Measurements from ENCODE around the gene CENPA. TPM values are rescaled to one million over a fixed set of nuclear protein-coding genes. Genes with fewer than 3 reads are reported as not detected.
A peak's percentile ranks its signal among the peaks of the same experiment; 100 is the strongest.
"Not testable (repeated sequence)": the region's sequence is repeated elsewhere in the genome, so short reads cannot be mapped to it uniquely, and the experiment has no call there.

CENPA gene
- total RNA-seq, 1 donor from 2014 or later: not detected

DNA sequence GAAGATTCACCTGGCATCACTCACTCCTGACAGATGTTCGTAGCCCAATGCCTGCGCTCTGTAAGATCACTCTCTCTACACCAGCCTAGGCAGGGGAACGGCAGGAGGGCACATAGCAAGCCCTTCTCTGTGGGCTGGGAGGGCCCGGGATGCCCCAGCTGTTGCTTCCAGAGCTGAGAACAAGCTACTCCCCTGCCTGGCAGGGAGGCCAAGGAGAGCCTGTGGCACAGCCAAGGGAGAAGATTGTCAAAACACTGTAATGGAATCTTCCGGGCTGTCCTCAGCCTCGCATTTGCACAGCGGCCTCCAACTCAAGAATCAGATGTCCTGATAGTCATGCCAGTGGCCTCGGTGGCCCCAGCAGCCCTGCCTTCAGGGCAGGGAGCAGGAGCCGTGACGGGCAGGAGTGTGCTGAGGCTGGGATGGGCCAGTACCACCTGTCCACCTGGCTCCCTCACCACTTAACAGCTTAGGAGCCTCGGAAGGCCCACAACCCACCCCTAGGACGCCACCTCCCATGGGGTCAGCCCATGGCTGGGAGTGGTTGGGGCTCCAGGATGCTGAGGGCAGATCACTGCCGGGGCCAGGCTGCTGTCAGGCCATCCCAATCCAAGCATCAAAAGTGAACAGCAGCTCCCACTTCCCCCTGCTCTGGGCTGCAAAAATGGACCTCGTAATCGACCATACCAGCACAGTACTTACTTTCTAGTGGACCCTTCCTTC, 43.6 kb upstream of the CENPA start:
- H3K36me3 ChIP-seq (ENCODE audit: control insufficient read depth, insufficient read depth, low read length): no peaks in the 10 kb centered on the region

GRCh38 chr2:26743852-26744251, 42.0 kb upstream of the CENPA start:
- no peak for TF ChIP-seq CTCF (IDR thresholded peaks at IDR 0.05; ENCODE audit: insufficient read depth, low read length, severe bottlenecking)
- no peak for FAIRE-seq
- H3K36me3 ChIP-seq (ENCODE audit: control insufficient read depth, insufficient read depth, low read length): no peaks in the 10 kb centered on the region

More for the DNA sequence above, 43.6 kb upstream of the CENPA start:
- FAIRE-seq: no peak
- TF ChIP-seq CTCF (IDR thresholded peaks at IDR 0.05; ENCODE audit: insufficient read depth, low read length, severe bottlenecking): no peak
- no peak for DNase-seq (ENCODE audit: low read depth)
- no peak overlapping the region for H3K4me3 ChIP-seq (ENCODE audit: low read depth, low read length)
- no peaks in the 10 kb centered on the region for H3K27me3 ChIP-seq (ENCODE audit: control insufficient read depth, insufficient read depth, low read length)

GRCh38 chr2:26744953-26745352, 40.9 kb upstream of the CENPA start:
- FAIRE-seq: no peak

More at GRCh38 chr2:26743852-26744251, 42.0 kb upstream of the CENPA start:
- Histone ChIP-seq H3K4me3 (ENCODE audit: low read depth, low read length) (no peak overlapping the region), H3K27me3 (ENCODE audit: control insufficient read depth, insufficient read depth, low read length) (no peaks in the 10 kb centered on the region)
- no peak for DNase-seq (ENCODE audit: low read depth)

DNA sequence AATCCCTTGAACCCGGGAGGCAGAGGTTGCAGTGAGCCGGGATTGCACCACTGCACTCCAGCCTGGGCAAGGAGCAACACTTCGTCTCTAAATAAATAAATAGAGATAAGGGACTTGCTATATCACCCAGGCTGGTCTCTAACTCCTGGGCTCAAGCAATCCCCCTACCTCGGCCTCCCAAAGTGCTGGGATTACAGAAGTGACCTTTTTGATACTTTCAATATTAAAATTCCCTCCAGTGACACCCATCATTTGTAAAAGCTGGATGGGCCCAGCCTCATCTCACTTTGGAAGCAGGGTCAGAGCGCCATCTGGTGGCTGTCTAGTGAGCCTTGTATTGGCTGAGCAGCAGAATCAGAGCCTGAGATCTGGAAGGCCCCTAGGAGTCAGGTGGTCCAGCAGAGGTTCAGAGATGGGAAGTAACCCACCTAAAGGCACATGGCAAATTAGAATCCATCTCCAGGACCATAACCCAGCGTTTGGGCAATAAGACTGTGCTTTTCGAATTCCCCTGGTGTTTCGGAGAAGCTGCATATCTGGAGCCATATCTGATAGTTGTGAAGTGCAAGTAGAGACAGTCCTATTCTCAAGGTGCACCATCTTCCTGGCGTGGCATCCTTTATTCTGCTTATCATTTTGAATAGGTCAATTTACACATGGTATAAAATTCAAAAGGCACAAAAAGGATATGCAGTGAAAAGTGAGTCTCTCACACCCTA, 40.1 kb upstream of the CENPA start:
- Histone ChIP-seq H3K36me3 (ENCODE audit: control insufficient read depth, insufficient read depth, low read length) (no peaks in the 10 kb centered on the region), H3K4me3 (ENCODE audit: low read depth, low read length) (no peak overlapping the region), H3K27me3 (ENCODE audit: control insufficient read depth, insufficient read depth, low read length) (no peaks in the 10 kb centered on the region)
- TF ChIP-seq CTCF (IDR thresholded peaks at IDR 0.05; ENCODE audit: insufficient read depth, low read length, severe bottlenecking): peak; percentile 91
- DNase-seq (ENCODE audit: low read depth): peak; percentile 58
- FAIRE-seq: no peak

More at GRCh38 chr2:26744953-26745352, 40.9 kb upstream of the CENPA start:
- TF ChIP-seq CTCF (IDR thresholded peaks at IDR 0.05; ENCODE audit: insufficient read depth, low read length, severe bottlenecking): no peak
- Histone ChIP-seq H3K4me3 (ENCODE audit: low read depth, low read length) (no peak overlapping the region), H3K27me3 (ENCODE audit: control insufficient read depth, insufficient read depth, low read length) (no peaks in the 10 kb centered on the region), H3K36me3 (ENCODE audit: control insufficient read depth, insufficient read depth, low read length) (no peaks in the 10 kb centered on the region)
- DNase-seq (ENCODE audit: low read depth): no peak

DNA sequence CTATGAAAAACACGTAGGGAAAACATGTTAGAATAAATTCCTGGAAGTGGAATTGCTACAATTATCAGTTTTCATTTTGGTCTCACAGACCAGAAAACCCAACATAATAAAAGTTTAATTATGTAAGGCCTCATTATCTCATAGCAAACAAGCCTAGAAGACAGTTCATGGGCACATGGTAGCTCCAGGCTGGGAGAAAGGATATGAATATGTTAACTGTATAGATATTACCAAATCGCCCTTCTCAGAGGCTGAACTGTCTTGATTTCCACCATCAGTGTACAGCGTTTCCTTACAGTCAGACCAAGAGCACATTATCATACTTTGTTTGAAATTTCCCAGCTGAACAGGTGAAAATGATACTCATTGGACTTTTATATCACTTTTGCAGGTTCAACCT, 38.9 kb upstream of the CENPA start:
- FAIRE-seq: no peak
- TF ChIP-seq CTCF (IDR thresholded peaks at IDR 0.05; ENCODE audit: insufficient read depth, low read length, severe bottlenecking): no peak
- H3K36me3 ChIP-seq (ENCODE audit: control insufficient read depth, insufficient read depth, low read length): no peaks in the 10 kb centered on the region
- no peaks in the 10 kb centered on the region for H3K27me3 ChIP-seq (ENCODE audit: control insufficient read depth, insufficient read depth, low read length)
- no peak overlapping the region for H3K4me3 ChIP-seq (ENCODE audit: low read depth, low read length)
- DNase-seq (ENCODE audit: low read depth): no peak

DNA sequence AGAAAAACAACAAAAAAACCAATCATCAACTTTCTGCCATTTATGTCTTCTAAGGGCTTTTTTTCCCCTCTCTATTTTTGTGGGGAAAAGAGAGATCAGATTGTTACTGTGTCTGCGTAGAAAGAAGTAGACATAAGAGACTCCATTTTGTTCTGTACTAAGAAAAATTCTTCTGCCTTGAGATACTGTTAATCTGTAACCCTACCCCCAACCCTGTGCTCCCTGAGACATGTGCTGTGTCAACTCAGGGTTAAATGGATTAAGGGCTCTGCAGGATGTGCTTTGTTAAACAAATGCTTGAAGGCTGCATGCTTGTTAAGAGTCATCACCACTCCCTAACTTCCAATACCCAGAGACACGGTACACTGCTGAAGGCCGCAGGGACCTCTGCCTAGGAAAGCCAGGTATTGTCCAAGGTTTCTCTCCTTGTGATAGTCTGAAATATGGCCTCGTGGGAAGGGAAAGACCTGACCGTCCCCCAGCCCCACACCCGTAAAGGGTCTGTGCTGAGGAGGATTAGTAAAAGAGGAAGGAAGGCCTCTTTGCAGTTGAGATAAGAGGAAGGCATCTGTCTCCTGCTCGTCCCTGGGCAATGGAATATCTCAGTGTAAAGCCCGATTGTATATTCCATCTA, 36.0 kb upstream of the CENPA start:
- H3K36me3 ChIP-seq (ENCODE audit: control insufficient read depth, insufficient read depth, low read length); FAIRE-seq; H3K27me3 ChIP-seq (ENCODE audit: control insufficient read depth, insufficient read depth, low read length); H3K4me3 ChIP-seq (ENCODE audit: low read depth, low read length): not testable (repeated sequence)
- DNase-seq (ENCODE audit: low read depth): peak; percentile 31

- H3K4me3 ChIP-seq (ENCODE audit: low read depth, low read length); H3K36me3 ChIP-seq (ENCODE audit: control insufficient read depth, insufficient read depth, low read length); DNase-seq (ENCODE audit: low read depth); H3K27me3 ChIP-seq (ENCODE audit: control insufficient read depth, insufficient read depth, low read length); FAIRE-seq: not testable (repeated sequence)
Observed at GRCh38 chr2:26750467-26750866, 35.4 kb upstream of the CENPA start.

Data from bronchial epithelial cell (primary cell).